HG02884 (cell line): ENCODE results near the gene ANOS1.
"Not testable (repeated sequence)": the region's sequence is repeated elsewhere in the genome, so short reads cannot be mapped to it uniquely, and the experiment has no call there.

Experiments
- ATAC-seq: cut with Tn5 transposase; IDR thresholded peaks from one replicate; pipeline ENCODE4 v1.9.1; 2021; ENCODE audit warnings: mild to moderate bottlenecking, moderate library complexity; ENCODE audit not compliant: unreplicated experiment

The ANOS1 gene

GRCh38 chrX:8731559-8732395, at the start of gene ANOS1:
Gene ANOS1, minus strand, starts transcription at chrX:8732137. Its CDS starts 101 bp downstream, at chrX:8732036.
- no peak for ATAC-seq

- ATAC-seq = no peak
These were observed 41.2 kb upstream of the ANOS1 start for GRCh38 chrX:8773117-8773516.

- no peak for ATAC-seq
These were observed 28.1 kb upstream of the ANOS1 start for GRCh38 chrX:8760021-8760420.

- not testable (repeated sequence) for ATAC-seq
These were observed 26.8 kb upstream of the ANOS1 start for GRCh38 chrX:8758706-8759105.

GRCh38 chrX:8757609-8758389, 25.9 kb upstream of the ANOS1 start:
- not testable (repeated sequence) for ATAC-seq

GRCh38 chrX:8755813-8756212, 23.9 kb upstream of the ANOS1 start:
- no peak for ATAC-seq

- no peak for ATAC-seq
These were observed 23.2 kb upstream of the ANOS1 start for GRCh38 chrX:8755116-8755515.

GRCh38 chrX:8749697-8750096, 17.8 kb upstream of the ANOS1 start:
- ATAC-seq = no peak

- no peak for ATAC-seq
These were observed 16.9 kb upstream of the ANOS1 start for GRCh38 chrX:8748855-8749254.

- ATAC-seq = no peak
These were observed 11.3 kb upstream of the ANOS1 start for GRCh38 chrX:8743126-8743732.

GRCh38 chrX:8741981-8742380, 10.0 kb upstream of the ANOS1 start:
- no peak for ATAC-seq

- no peak for ATAC-seq
These were observed 6.8 kb upstream of the ANOS1 start for GRCh38 chrX:8738588-8739189.

GRCh38 chrX:8737883-8738282, 5.9 kb upstream of the ANOS1 start:
- no peak for ATAC-seq

- no peak for ATAC-seq
These were observed 952 bp downstream of the ANOS1 start for GRCh38 chrX:8730812-8731558.

- ATAC-seq = no peak
These were observed 2.1 kb downstream of the ANOS1 start for GRCh38 chrX:8729811-8730210.

- no peak for ATAC-seq
These were observed 2.9 kb downstream of the ANOS1 start for GRCh38 chrX:8728932-8729535.

- ATAC-seq = no peak
These were observed 5.8 kb downstream of the ANOS1 start for GRCh38 chrX:8726031-8726652.

- no peak for ATAC-seq
These were observed 7.6 kb downstream of the ANOS1 start for GRCh38 chrX:8724300-8724699.

GRCh38 chrX:8721536-8721935, 10.4 kb downstream of the ANOS1 start:
- ATAC-seq = no peak

- ATAC-seq = no peak
These were observed 11.8 kb downstream of the ANOS1 start for GRCh38 chrX:8720136-8720535.
